NCI-H748 treated with DMSO at 0.1 percent for 48 hours (cell line): ENCODE data around the gene ASPRV1.

Experiments used
- DNase-seq: peaks from one replicate; lab custom pipeline; 2025; lab: John Stamatoyannopoulos, UW

The ASPRV1 gene

GRCh38 chr2:69940691-69941090 is 20.7 kb downstream of the ASPRV1 start:
- DNase-seq, result no peak

GRCh38 chr2:69939722-69940121 is 21.7 kb downstream of the ASPRV1 start:
- no peak for DNase-seq

GRCh38 chr2:69937968-69938367 is 23.5 kb downstream of the ASPRV1 start:
- DNase-seq, result no peak

GRCh38 chr2:69936906-69937305 is 24.5 kb downstream of the ASPRV1 start:
- no peak for DNase-seq

GRCh38 chr2:69935011-69935410 is 26.4 kb downstream of the ASPRV1 start:
- DNase-seq, result no peak

- DNase-seq, result no peak
Observed at GRCh38 chr2:69934614-69934908, 26.9 kb downstream of the ASPRV1 start.

GRCh38 chr2:69933839-69934613 is 27.4 kb downstream of the ASPRV1 start:
- no peak for DNase-seq

GRCh38 chr2:69933254-69933828 is 28.1 kb downstream of the ASPRV1 start:
- DNase-seq, result no peak

GRCh38 chr2:69932596-69932922 is 28.9 kb downstream of the ASPRV1 start:
- DNase-seq, result no peak

- DNase-seq, result no peak
Observed at GRCh38 chr2:69931832-69932595, 29.4 kb downstream of the ASPRV1 start.

- DNase-seq, result no peak
Observed at GRCh38 chr2:69926849-69927515, 34.4 kb downstream of the ASPRV1 start.

- DNase-seq, result no peak
Observed at GRCh38 chr2:69923116-69923515, 38.3 kb downstream of the ASPRV1 start.

- no peak for DNase-seq
Observed at GRCh38 chr2:69918401-69918800, 43.0 kb downstream of the ASPRV1 start.

- DNase-seq, result no peak
Observed at GRCh38 chr2:69917852-69918251, 43.6 kb downstream of the ASPRV1 start.

GRCh38 chr2:69916106-69916505 is 45.3 kb downstream of the ASPRV1 start:
- no peak for DNase-seq

GRCh38 chr2:69914950-69915945 is 46.2 kb downstream of the ASPRV1 start, which contains the start of gene MXD1:
TSS of gene MXD1 (plus strand) at chr2:69915109. CDS start at chr2:69915331, 222 bp downstream.
- DNase-seq, result no peak

GRCh38 chr2:69914164-69914949 is 47.1 kb downstream of the ASPRV1 start:
- DNase-seq, result peak; percentile 98

- peak; percentile 39 for DNase-seq
Observed at GRCh38 chr2:69911985-69912563, 49.4 kb downstream of the ASPRV1 start.
